Left hindlimb (tissue), 1 donor: ENCODE measurements around the gene XYLT2.

ENCODE experiments used
- DNase-seq: peaks from one replicate; pipeline ENCODE4 v3.0.0-alpha.2; 2018

Gene XYLT2

GRCh38 chr17:50352072-50352692 is 6.3 kb downstream of the XYLT2 start:
- no peak for DNase-seq

- DNase-seq: no peak
Measured at GRCh38 chr17:50352693-50353599, 7.0 kb downstream of the XYLT2 start.

- no peak for DNase-seq
Measured at GRCh38 chr17:50353600-50354195, 7.8 kb downstream of the XYLT2 start.

DNA sequence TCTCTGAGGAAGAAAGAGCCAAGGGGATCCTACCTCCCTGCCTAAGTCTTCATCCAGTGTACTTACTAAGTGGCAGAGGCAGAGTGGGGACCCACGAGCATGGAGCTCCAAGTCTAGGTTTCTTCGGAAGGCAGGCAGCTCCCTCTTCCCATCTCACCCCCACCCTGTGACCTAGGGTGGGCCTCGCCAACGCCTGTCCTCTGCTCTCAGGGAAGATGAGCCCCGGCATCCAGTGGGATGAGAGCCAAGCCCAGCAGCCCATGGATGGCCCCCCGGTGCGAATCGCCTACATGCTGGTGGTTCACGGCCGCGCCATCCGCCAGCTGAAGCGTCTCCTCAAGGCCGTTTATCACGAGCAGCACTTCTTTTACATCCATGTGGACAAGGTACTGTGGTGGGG is 8.3 kb downstream of the XYLT2 start:
- no peak for DNase-seq

GRCh38 chr17:50354776-50355175 is 8.8 kb downstream of the XYLT2 start:
- DNase-seq: no peak

- DNase-seq: no peak
Measured at GRCh38 chr17:50355336-50355700, 9.4 kb downstream of the XYLT2 start.

DNA sequence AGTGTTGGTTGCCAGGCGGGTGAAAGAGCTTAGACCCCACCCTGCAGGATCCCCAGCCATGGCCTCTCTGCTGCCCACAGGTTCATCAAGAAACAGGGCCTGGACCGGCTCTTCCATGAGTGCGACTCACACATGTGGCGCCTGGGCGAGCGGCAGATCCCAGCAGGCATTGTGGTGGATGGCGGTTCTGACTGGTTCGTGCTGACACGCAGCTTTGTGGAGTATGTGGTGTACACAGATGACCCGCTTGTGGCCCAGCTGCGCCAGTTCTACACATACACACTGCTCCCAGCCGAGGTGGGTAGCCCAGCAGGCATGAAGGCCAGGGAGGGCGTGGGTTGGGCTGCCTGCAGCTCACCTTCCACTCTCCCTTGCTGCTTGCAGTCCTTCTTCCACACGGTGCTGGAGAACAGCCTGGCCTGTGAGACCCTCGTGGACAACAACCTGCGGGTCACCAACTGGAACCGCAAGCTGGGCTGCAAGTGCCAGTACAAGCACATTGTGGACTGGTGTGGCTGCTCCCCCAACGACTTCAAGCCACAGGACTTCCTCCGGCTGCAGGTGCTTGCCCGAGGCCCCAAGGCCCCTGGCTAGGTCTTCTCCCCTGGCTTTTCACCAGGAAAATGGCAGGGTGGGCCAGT is 9.9 kb downstream of the XYLT2 start:
- DNase-seq: no peak

- DNase-seq: no peak
Measured at GRCh38 chr17:50356418-50356817, 10.5 kb downstream of the XYLT2 start.

- no peak for DNase-seq
Measured at GRCh38 chr17:50356892-50357510, 11.1 kb downstream of the XYLT2 start.

GRCh38 chr17:50358177-50358576 is 12.3 kb downstream of the XYLT2 start:
- DNase-seq: no peak

DNA sequence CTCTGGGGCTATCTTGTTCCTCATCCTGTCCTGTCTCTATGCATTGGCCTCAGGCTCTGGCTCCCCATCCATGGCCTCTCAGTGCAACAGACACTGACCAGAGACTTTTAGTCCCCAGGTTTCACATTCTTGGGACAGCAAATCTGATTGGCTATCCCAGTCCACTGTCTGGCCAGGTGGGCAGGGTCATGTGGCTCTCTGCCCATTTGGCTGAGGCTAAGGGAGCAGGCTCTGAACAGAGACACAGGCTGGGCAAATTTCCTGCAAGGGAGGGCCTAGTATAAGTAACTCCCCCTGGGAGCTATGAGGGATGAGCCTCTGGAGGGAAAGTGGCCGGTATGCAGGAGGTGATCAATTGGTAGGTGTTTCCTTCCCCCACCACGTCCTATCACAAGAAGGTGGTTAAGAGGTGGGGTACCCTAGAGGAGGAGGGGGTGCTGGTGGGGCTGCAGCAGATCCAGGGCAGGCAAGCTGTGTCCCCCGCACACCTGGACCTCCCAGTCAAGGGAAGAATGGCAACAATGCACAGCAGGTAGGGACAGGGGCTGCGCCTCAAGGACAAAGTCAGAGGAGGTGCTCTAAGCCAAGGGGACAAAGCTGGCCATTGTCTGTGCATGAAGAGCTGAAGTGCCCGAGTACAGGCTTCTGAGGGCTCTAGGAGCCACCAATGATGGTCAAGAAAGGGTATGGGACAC is 13.2 kb downstream of the XYLT2 start:
- no peak for DNase-seq

GRCh38 chr17:50359998-50360461 is 14.1 kb downstream of the XYLT2 start:
- DNase-seq: no peak

GRCh38 chr17:50360486-50361115 is 14.7 kb downstream of the XYLT2 start:
- no peak for DNase-seq

DNA sequence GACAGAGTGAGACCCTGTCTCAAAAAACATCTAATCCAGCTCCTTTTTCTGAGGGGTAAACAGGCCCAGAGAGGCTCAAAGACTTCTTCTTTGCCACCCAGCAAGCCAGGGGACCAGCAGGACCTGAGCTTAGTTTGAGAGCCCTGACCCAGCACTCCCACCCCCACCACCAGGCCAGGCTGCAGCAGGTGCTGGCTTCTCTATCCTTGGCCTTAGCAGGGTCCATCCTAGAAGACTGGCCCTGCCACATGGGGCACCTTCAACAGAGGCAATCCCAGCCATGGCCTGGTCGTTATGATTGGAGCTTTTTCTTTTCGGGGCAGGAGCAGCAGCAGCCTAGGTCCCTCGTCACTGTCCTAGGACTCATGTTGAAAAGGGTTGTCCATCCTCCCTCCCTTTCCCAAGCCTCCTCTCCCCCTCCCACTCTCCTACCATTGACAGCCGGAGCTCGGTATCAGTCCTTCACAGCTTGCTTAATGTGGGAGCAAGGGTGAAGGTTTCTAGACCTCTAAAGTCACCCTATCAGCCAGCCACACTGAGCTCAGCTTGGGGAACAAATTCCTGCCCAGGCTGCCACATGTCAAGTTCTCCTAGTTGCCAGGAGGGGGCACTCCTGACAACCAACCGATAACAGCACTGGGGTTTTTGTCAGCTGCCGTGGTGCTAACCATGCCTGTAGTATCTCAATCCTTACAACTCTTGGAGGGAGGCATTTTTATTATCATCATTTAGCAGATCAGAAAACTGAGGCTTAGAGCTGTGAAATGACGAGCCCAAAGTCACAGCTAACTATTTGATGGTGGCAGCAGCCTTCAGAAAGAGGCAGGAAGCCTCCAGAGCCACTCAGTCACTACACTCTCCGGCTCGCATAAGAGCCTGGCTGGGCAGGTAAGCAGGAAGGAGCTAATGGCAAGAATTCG is 15.9 kb downstream of the XYLT2 start:
- DNase-seq: no peak

- DNase-seq: no peak
Measured at GRCh38 chr17:50362661-50363060, 16.7 kb downstream of the XYLT2 start.

DNA sequence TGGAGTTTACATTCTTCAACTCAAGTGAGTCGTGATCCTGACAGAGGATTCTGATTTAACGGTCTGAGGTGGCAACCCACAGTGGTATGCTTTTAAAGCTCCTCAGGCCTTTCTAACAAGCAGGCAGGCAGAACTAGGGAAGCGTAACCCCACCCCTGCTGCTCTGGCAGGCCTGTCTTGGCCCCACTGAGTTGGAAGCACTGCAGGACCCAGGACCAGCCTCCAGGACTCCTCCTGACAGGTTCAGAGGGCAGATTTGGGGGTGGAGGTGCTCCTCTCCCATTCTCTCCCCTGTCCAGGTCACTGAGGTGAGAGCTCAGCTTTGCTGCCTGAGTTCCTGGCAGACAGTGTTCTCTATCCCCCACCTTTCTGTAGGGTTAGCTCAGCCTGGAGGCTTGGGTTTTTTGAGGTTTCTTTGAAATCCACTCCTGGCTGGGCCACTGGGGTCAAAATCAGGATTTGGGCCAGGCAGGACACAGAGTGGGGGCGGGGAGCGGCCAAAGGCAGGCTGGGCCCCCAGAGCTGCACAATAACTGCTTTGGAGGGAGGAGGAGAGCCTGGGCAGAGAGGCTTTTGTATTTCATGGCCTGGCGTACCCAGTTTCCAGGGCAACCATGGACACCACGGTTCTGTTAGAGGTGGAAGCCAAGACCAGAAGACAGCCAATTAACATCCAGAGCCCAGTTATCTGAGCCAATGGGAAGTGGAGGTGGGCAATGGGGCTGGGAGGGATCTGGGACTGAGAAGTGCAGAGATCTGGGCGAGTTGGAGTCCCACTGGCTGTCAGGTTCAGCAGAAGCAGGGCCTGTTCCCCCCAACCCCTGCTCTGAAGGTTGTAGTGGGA is 17.5 kb downstream of the XYLT2 start:
- DNase-seq: peak; percentile 76

- DNase-seq: no peak
Measured at GRCh38 chr17:50364061-50364458, 18.1 kb downstream of the XYLT2 start.

- no peak for DNase-seq
Measured at GRCh38 chr17:50364715-50365114, 18.8 kb downstream of the XYLT2 start.

GRCh38 chr17:50365165-50365564 is 19.2 kb downstream of the XYLT2 start:
- no peak for DNase-seq
